LNCaP clone FGC (cell line): ENCODE results near the gene CCL22.

Source experiments
- DNase-seq: peaks from one replicate; pipeline ENCODE4 v3.0.0-alpha.2; 2011; ENCODE audit warnings: low read depth
- H3K4me3 ChIP-seq: 2 replicates; pipeline ENCODE4 v1.5.1; 2011; ENCODE audit warnings: mild to moderate bottlenecking, low read depth, low read length, control low read depth
- TF ChIP-seq, protein P1 (sequence below): IDR thresholded peaks from 2 replicates; pipeline ENCODE4 v1.5.1; 2012; ENCODE audit warnings: mild to moderate bottlenecking; ENCODE audit not compliant: control insufficient read depth, insufficient read depth; ENCODE audit errors: extremely low read depth

CCL22 gene

GRCh38 chr16:57381791-57382534, 23.4 kb downstream of the CCL22 start:
- TF ChIP-seq, protein P1, sequence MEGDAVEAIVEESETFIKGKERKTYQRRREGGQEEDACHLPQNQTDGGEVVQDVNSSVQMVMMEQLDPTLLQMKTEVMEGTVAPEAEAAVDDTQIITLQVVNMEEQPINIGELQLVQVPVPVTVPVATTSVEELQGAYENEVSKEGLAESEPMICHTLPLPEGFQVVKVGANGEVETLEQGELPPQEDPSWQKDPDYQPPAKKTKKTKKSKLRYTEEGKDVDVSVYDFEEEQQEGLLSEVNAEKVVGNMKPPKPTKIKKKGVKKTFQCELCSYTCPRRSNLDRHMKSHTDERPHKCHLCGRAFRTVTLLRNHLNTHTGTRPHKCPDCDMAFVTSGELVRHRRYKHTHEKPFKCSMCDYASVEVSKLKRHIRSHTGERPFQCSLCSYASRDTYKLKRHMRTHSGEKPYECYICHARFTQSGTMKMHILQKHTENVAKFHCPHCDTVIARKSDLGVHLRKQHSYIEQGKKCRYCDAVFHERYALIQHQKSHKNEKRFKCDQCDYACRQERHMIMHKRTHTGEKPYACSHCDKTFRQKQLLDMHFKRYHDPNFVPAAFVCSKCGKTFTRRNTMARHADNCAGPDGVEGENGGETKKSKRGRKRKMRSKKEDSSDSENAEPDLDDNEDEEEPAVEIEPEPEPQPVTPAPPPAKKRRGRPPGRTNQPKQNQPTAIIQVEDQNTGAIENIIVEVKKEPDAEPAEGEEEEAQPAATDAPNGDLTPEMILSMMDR, result no peak
- H3K4me3 ChIP-seq, result no peak overlapping the region
- no peak for DNase-seq

DNA sequence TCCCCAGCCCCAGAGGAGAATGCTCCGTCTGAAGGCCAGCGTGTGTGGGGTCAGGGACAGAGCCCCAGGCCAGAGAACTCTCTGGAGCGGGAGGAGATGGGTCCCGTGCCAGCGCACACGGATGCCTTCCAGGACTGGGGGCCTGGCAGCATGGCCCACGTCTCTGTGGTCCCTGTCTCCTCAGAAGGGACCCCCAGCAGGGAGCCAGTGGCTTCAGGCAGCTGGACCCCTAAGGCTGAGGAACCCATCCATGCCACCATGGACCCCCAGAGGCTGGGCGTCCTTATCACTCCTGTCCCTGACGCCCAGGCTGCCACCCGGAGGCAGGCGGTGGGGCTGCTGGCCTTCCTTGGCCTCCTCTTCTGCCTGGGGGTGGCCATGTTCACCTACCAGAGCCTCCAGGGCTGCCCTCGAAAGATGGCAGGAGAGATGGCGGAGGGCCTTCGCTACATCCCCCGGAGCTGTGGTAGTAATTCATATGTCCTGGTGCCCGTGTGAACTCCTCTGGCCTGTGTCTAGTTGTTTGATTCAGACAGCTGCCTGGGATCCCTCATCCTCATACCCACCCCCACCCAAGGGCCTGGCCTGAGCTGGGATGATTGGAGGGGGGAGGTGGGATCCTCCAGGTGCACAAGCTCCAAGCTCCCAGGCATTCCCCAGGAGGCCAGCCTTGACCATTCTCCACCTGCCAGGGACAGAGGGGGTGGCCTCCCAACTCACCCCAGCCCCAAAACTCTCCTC, 24.1 kb downstream of the CCL22 start:
- DNase-seq, result no peak
- H3K4me3 ChIP-seq, result no peak overlapping the region
- TF ChIP-seq, protein P1, result no peak

GRCh38 chr16:57383276-57384247, 25.0 kb downstream of the CCL22 start:
- H3K4me3 ChIP-seq, result no peak overlapping the region
- TF ChIP-seq, protein P1, result no peak

GRCh38 chr16:57384248-57385070, 25.9 kb downstream of the CCL22 start:
- TF ChIP-seq, protein P1, result no peak
- no peak for DNase-seq
- no peak overlapping the region for H3K4me3 ChIP-seq

More at GRCh38 chr16:57383276-57384247, 25.0 kb downstream of the CCL22 start:
- no peak for DNase-seq

DNA sequence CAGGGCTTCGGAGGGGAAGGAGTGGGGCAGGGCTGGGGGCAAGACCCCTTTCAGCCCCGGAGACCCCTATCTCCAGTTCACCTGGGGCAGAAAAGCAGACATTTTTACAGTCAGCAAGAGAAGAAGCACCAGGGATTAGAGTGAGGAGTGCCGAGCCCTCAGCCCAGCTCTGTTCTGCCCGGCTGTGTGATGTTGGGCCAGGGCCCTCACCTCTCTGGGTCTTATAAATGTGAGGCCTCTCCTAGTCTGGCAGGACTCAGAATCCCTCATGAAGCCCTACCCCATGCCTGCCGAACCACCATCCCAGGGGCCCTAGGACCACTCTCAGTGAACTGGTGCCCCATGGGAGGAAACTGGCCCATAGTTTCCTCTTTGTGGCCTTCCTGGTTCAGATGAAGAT, 26.5 kb downstream of the CCL22 start:
- no peak overlapping the region for H3K4me3 ChIP-seq
- no peak for DNase-seq
- TF ChIP-seq, protein P1, result no peak
